Measurements from ENCODE around the gene CHST9. TPM values are rescaled to one million over a fixed set of nuclear protein-coding genes. Genes with fewer than 3 reads are reported as not detected.
A peak's percentile ranks its signal among the peaks of the same experiment; 100 is the strongest.
"Not testable (repeated sequence)": the region's sequence is repeated elsewhere in the genome, so short reads cannot be mapped to it uniquely, and the experiment has no call there.

The CHST9 gene
- total RNA-seq: 1 to 10 TPM in 1 of 2 donors, under 1 TPM in 1; 0.44 to 1.0 TPM
- long read RNA-seq, full-length matches to known transcripts: 1 of 2 reads
- long read RNA-seq, partial matches to known transcripts: 0 of 2 reads
- long read RNA-seq, other reads (novel, unspliced or antisense): 1 of 2 reads

GRCh38 chr18:27185025-27185763 is at the start of gene CHST9:
TSS of gene CHST9 (minus strand) at chr18:27185308. CDS start at chr18:27142809, 42,499 bp downstream.
- ATAC-seq: peak; percentile 68 to 72
- intact Hi-C loops (cut with DNase I): no loop called here
- DNase-seq: peak; percentile 20

GRCh38 chr18:27232355-27232754 is 47.2 kb upstream of the CHST9 start:
- DNase-seq; intact Hi-C loops (cut with DNase I); ATAC-seq: not testable (repeated sequence)

- ATAC-seq; DNase-seq; intact Hi-C loops (cut with DNase I): not testable (repeated sequence)
Measured at GRCh38 chr18:27231671-27232070, 46.6 kb upstream of the CHST9 start.

- ATAC-seq; DNase-seq; intact Hi-C loops (cut with DNase I): not testable (repeated sequence)
Measured at GRCh38 chr18:27231221-27231620, 46.1 kb upstream of the CHST9 start.

GRCh38 chr18:27227721-27228120 is 42.6 kb upstream of the CHST9 start:
- ATAC-seq (no peak), DNase-seq (no peak)
- intact Hi-C loops (cut with DNase I): no loop called here

GRCh38 chr18:27226556-27227075 is 41.5 kb upstream of the CHST9 start:
- intact Hi-C loops (cut with DNase I): no loop called here
- ATAC-seq: no peak
- DNase-seq: no peak

- ATAC-seq (no peak), DNase-seq (no peak)
- intact Hi-C loops (cut with DNase I): no loop called here
Measured at GRCh38 chr18:27225947-27226481, 40.9 kb upstream of the CHST9 start.

- ATAC-seq (no peak), DNase-seq (no peak)
- intact Hi-C loops (cut with DNase I): no loop called here
Measured at GRCh38 chr18:27223526-27224291, 38.6 kb upstream of the CHST9 start.

GRCh38 chr18:27214831-27215230 is 29.7 kb upstream of the CHST9 start:
- no peak for ATAC-seq
- no peak for DNase-seq
- intact Hi-C loops (cut with DNase I): no loop called here

- intact Hi-C loops (cut with DNase I): no loop called here
- DNase-seq (no peak), ATAC-seq (no peak)
Measured at GRCh38 chr18:27213123-27213717, 28.1 kb upstream of the CHST9 start.

GRCh38 chr18:27211569-27211968 is 26.5 kb upstream of the CHST9 start:
- intact Hi-C loops (cut with DNase I): no loop called here
- ATAC-seq (no peak), DNase-seq (no peak)

- intact Hi-C loops (cut with DNase I): no loop called here
- no peak for ATAC-seq
- no peak for DNase-seq
Measured at GRCh38 chr18:27206411-27206810, 21.3 kb upstream of the CHST9 start.

- DNase-seq (no peak), ATAC-seq (no peak)
- intact Hi-C loops (cut with DNase I): no loop called here
Measured at GRCh38 chr18:27202741-27203140, 17.6 kb upstream of the CHST9 start.

GRCh38 chr18:27198036-27198435 is 12.9 kb upstream of the CHST9 start:
- intact Hi-C loops (cut with DNase I): no loop called here

GRCh38 chr18:27188309-27188708 is 3.2 kb upstream of the CHST9 start:
- intact Hi-C loops (cut with DNase I): no loop called here
- ATAC-seq: no peak

More at GRCh38 chr18:27198036-27198435, 12.9 kb upstream of the CHST9 start:
- DNase-seq (no peak), ATAC-seq (no peak)

GRCh38 chr18:27185897-27186296 is 789 bp upstream of the CHST9 start:
- intact Hi-C loops (cut with DNase I): no loop called here
- DNase-seq: no peak
- ATAC-seq: no peak

More at GRCh38 chr18:27188309-27188708, 3.2 kb upstream of the CHST9 start:
- DNase-seq: no peak

- intact Hi-C loops (cut with DNase I): no loop called here
- DNase-seq (no peak), ATAC-seq (peak in 1 of 2 donors; percentile 36)
Measured at GRCh38 chr18:27184115-27185024, 738 bp downstream of the CHST9 start.

GRCh38 chr18:27181726-27182125 is 3.4 kb downstream of the CHST9 start:
- ATAC-seq: no peak
- DNase-seq: no peak
- intact Hi-C loops (cut with DNase I): no loop called here

Data from left cardiac atrium (tissue), 4 donors.